Astrocyte (in vitro differentiated cells and primary cell): Measurements from ENCODE around the gene LHPP.

ENCODE experiments used
- CTCF ChIP-seq: IDR thresholded peaks from 2 replicates; pipeline ENCODE4 v1.5.1; 2011; ENCODE audit warnings: low read depth, mild to moderate bottlenecking, inconsistent platforms, low read length, moderate library complexity; ENCODE audit not compliant: insufficient read depth
- EZH2 ChIP-seq: IDR thresholded peaks from 2 replicates; pipeline ENCODE4 v1.6.1; 2012; ENCODE audit warnings: mild to moderate bottlenecking, low read length, inconsistent platforms; ENCODE audit not compliant: insufficient read depth

GRCh38 chr10:124651402-124651891 is 189.8 kb downstream of the LHPP start:
- TF ChIP-seq EZH2: no peak
- TF ChIP-seq CTCF: no peak
